Muscle layer of duodenum (tissue), 2 donors: ENCODE results near the gene CSNK2A1.
"Not testable (repeated sequence)": the region's sequence is repeated elsewhere in the genome, so short reads cannot be mapped to it uniquely, and the experiment has no call there.

Source experiments
- H3K27ac ChIP-seq: one replicate; pipeline ENCODE4 v1.7.0; 2013; ENCODE audit warnings: mild to moderate bottlenecking, low read length
- H3K27me3 ChIP-seq: one replicate; pipeline ENCODE4 v1.7.0; 2013; ENCODE audit warnings: low read depth, mild to moderate bottlenecking, control low read depth, low read length
- H3K36me3 ChIP-seq, 2 donors: one replicate each; pipeline ENCODE4 v1.7.0; 2013; ENCODE audit warnings: low read length in 2 of 2, control low read depth in 1 of 2, mild to moderate bottlenecking in 1 of 2; ENCODE audit not compliant: insufficient read depth in 2 of 2, control insufficient read depth in 1 of 2
- H3K4me1 ChIP-seq, 2 donors: one replicate each; pipeline ENCODE4 v1.7.0; 2013; ENCODE audit warnings: low read length in 2 of 2, mild to moderate bottlenecking in 2 of 2, control low read depth in 1 of 2, moderate library complexity in 1 of 2; ENCODE audit not compliant: insufficient read depth in 2 of 2, control insufficient read depth in 1 of 2
- H3K4me3 ChIP-seq, 2 donors: one replicate each; pipeline ENCODE4 v1.7.0; 2013; ENCODE audit warnings: low read length in 2 of 2, low read depth in 1 of 2, mild to moderate bottlenecking in 1 of 2
- H3K9me3 ChIP-seq, 2 donors: one replicate each; pipeline ENCODE4 v1.7.0; 2013; ENCODE audit warnings: low read length in 2 of 2, control low read depth in 1 of 2, mild to moderate bottlenecking in 1 of 2; ENCODE audit not compliant: control insufficient read depth in 1 of 2
- donor health status: healthy.

The CSNK2A1 gene

GRCh38 chr20:467755-468154 lies 75.8 kb downstream of the CSNK2A1 start:
- H3K4me3 ChIP-seq = no peak overlapping the region
- H3K4me1 ChIP-seq = peaks cover 0 to 3% of the 10 kb centered on the region in 2 donors
- H3K36me3 ChIP-seq = no peaks in the 10 kb centered on the region
- no peaks in the 10 kb centered on the region for H3K9me3 ChIP-seq
- no peak overlapping the region for H3K27ac ChIP-seq
- no peaks in the 10 kb centered on the region for H3K27me3 ChIP-seq

GRCh38 chr20:462199-462991 lies 81.2 kb downstream of the CSNK2A1 start, which contains the start of gene TBC1D20:
TSS of gene TBC1D20 (minus strand) at chr20:462533. CDS start at chr20:462405, 128 bp downstream.
- Histone ChIP-seq H3K4me1 (peaks cover 12 to 41% of the 10 kb centered on the region in 2 donors), H3K27ac (peak within 1 kb of the TSS; percentile 80), H3K4me3 (peak within 1 kb of the TSS; percentile 87 to 94), H3K9me3 (no peaks in the 10 kb centered on the region), H3K27me3 (no peaks in the 10 kb centered on the region), H3K36me3 (no peaks in the 10 kb centered on the region)

GRCh38 chr20:461254-462198 lies 82.1 kb downstream of the CSNK2A1 start:
- Histone ChIP-seq H3K4me1 (peaks cover 12 to 45% of the 10 kb centered on the region in 2 donors), H3K9me3 (no peaks in the 10 kb centered on the region), H3K27me3 (no peaks in the 10 kb centered on the region), H3K27ac (peak overlapping the region; percentile 80), H3K36me3 (no peaks in the 10 kb centered on the region), H3K4me3 (peak overlapping the region; percentile 87 to 94)

- H3K4me1 ChIP-seq = peaks cover 12 to 45% of the 10 kb centered on the region in 2 donors
- H3K27me3 ChIP-seq = no peaks in the 10 kb centered on the region
- H3K9me3 ChIP-seq = no peaks in the 10 kb centered on the region
- no peaks in the 10 kb centered on the region for H3K36me3 ChIP-seq
- H3K27ac ChIP-seq = no peak overlapping the region
- H3K4me3 ChIP-seq = peak overlapping the region in 1 of 2 donors; percentile 87
Observed at GRCh38 chr20:460707-461106, 82.9 kb downstream of the CSNK2A1 start.

- no peaks in the 10 kb centered on the region for H3K9me3 ChIP-seq
- H3K27me3 ChIP-seq = no peaks in the 10 kb centered on the region
- peaks cover 12 to 45% of the 10 kb centered on the region in 2 donors for H3K4me1 ChIP-seq
- no peaks in the 10 kb centered on the region for H3K36me3 ChIP-seq
- H3K27ac ChIP-seq = no peak overlapping the region
- peak overlapping the region in 1 of 2 donors; percentile 87 for H3K4me3 ChIP-seq
Observed at GRCh38 chr20:460180-460579, 83.4 kb downstream of the CSNK2A1 start.

- Histone ChIP-seq H3K27ac (no peak overlapping the region), H3K36me3 (no peaks in the 10 kb centered on the region), H3K4me3 (no peak overlapping the region), H3K4me1 (peaks cover 12 to 45% of the 10 kb centered on the region in 2 donors), H3K27me3 (no peaks in the 10 kb centered on the region), H3K9me3 (no peaks in the 10 kb centered on the region)
Observed at GRCh38 chr20:458776-459175, 84.8 kb downstream of the CSNK2A1 start.

- Histone ChIP-seq H3K4me3 (no peak overlapping the region), H3K27ac (no peak overlapping the region), H3K4me1 (peaks cover 6 to 25% of the 10 kb centered on the region in 2 donors), H3K36me3 (no peaks in the 10 kb centered on the region), H3K9me3 (no peaks in the 10 kb centered on the region), H3K27me3 (no peaks in the 10 kb centered on the region)
Observed at GRCh38 chr20:454951-455350, 88.6 kb downstream of the CSNK2A1 start.

- not testable (repeated sequence) for H3K9me3 ChIP-seq
Observed at GRCh38 chr20:452021-452420, 91.6 kb downstream of the CSNK2A1 start.

GRCh38 chr20:445514-446336 lies 97.9 kb downstream of the CSNK2A1 start:
- Histone ChIP-seq H3K36me3 (peaks cover 37 to 49% of the 10 kb centered on the region in 2 donors), H3K27ac (no peak overlapping the region), H3K27me3 (no peaks in the 10 kb centered on the region), H3K4me1 (peaks cover 0 to 5% of the 10 kb centered on the region in 2 donors), H3K4me3 (no peak overlapping the region), H3K9me3 (no peaks in the 10 kb centered on the region)

More at GRCh38 chr20:452021-452420, 91.6 kb downstream of the CSNK2A1 start:
- H3K4me3 ChIP-seq, H3K27me3 ChIP-seq, H3K27ac ChIP-seq, H3K36me3 ChIP-seq, H3K4me1 ChIP-seq: not testable (repeated sequence)

GRCh38 chr20:444862-445426 lies 98.6 kb downstream of the CSNK2A1 start:
- Histone ChIP-seq H3K9me3 (no peaks in the 10 kb centered on the region), H3K27ac (no peak overlapping the region), H3K36me3 (peaks cover 42 to 57% of the 10 kb centered on the region in 2 donors), H3K4me3 (no peak overlapping the region), H3K4me1 (peaks cover 0 to 5% of the 10 kb centered on the region in 2 donors), H3K27me3 (no peaks in the 10 kb centered on the region)
